HCT116 (cell line): ENCODE results near the gene TNFSF8.

Experiments
- CTCF ChIP-seq, 3 experiments: fragments of 200-600 bp in 1 of 3; sonication (generic) in 1 of 3; IDR thresholded peaks in 2 of 3; conservative IDR thresholded peaks in 1 of 3; 2 replicates each; pipeline ENCODE4 v1.5.1; 2012 to 2017; ENCODE audit warnings: low read depth in 2 of 3, low read length in 2 of 3, antibody characterized with exemption in 1 of 3, borderline replicate concordance in 1 of 3, control low read depth in 1 of 3, mild to moderate bottlenecking in 1 of 3, mixed read lengths in 1 of 3, mixed run types in 1 of 3, moderate library complexity in 1 of 3; ENCODE audit not compliant: insufficient read depth in 1 of 3
- EZH2 ChIP-seq: fragments of 200-600 bp; sonication (generic); IDR thresholded peaks from 2 replicates; pipeline ENCODE4 v1.6.1; 2017; ENCODE audit warnings: antibody characterized with exemption, mixed run types
- MAX ChIP-seq: IDR thresholded peaks from 2 replicates; pipeline ENCODE4 v1.6.1; 2012

- no peak for TF ChIP-seq EZH2
- TF ChIP-seq CTCF (IDR thresholded peaks at IDR 0.05 in 2 of 3, conservative IDR thresholded peaks at IDR 0.05 in 1 of 3; ENCODE audit: borderline replicate concordance in 1 of 3, insufficient read depth in 1 of 3, low read depth in 2 of 3, low read length in 2 of 3): no peak
- TF ChIP-seq MAX: no peak
Measured at GRCh38 chr9:114941376-114941775, 11.0 kb upstream of the TNFSF8 start.
